ENCODE measurements around the gene SCAF11.

The SCAF11 gene

DNA sequence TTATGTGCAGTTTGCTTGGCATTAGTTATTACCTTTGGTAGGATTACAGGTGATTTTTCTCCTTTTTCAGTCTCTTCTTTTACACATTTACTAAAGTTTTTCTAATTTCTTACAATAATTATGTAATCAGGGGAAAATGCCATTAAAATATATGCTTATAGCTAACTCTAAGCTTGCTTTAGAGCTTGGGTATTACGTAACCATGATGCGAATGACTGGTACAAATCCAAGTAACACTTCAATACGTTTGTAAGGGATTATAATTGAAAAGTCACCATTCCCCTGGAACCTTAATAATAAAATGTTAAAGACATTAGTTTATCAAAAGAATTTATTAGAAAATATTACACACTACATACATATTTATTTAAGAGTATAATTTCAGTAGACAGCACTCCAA is 71.6 kb downstream of the SCAF11 start:
- Histone ChIP-seq H3K4me3 (ENCODE audit: low read depth, low read length) (no peak overlapping the region), H3K27ac (no peak overlapping the region), H3K9me3 (ENCODE audit: severe bottlenecking) (no peaks in the 10 kb centered on the region), H3K36me3 (peaks cover 27% of the 10 kb centered on the region), H3K27me3 (ENCODE audit: insufficient read depth, low read depth, severe bottlenecking) (no peaks in the 10 kb centered on the region)
- no peak for TF ChIP-seq CTCF (IDR thresholded peaks at IDR 0.05; ENCODE audit: low read depth, low read length)
- DNase-seq, result no peak

DNA sequence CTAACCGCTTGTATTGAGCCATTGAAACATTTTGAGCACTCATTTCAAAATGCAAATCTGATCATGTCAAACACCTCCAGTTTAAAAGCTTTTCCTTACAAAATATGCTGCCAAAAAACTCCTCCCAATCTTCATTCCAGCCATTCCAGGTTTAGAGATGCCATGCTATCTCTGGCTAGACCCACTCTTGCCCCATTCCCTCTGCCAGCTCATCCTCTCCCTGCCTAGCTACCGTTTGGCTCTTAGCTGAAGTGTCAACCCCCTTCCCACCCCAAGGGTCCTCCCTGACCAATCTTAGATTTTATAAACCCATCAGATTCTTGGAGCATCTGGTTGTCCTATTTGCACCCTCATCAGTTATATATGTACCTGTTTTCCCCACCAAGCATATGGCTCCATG is 75.0 kb downstream of the SCAF11 start:
- Histone ChIP-seq H3K36me3 (peaks cover 11% of the 10 kb centered on the region), H3K27ac (no peak overlapping the region), H3K9me3 (ENCODE audit: severe bottlenecking) (no peaks in the 10 kb centered on the region), H3K27me3 (ENCODE audit: insufficient read depth, low read depth, severe bottlenecking) (no peaks in the 10 kb centered on the region), H3K4me3 (ENCODE audit: low read depth, low read length) (no peak overlapping the region)
- DNase-seq, result no peak
- no peak for TF ChIP-seq CTCF (IDR thresholded peaks at IDR 0.05; ENCODE audit: low read depth, low read length)

DNA sequence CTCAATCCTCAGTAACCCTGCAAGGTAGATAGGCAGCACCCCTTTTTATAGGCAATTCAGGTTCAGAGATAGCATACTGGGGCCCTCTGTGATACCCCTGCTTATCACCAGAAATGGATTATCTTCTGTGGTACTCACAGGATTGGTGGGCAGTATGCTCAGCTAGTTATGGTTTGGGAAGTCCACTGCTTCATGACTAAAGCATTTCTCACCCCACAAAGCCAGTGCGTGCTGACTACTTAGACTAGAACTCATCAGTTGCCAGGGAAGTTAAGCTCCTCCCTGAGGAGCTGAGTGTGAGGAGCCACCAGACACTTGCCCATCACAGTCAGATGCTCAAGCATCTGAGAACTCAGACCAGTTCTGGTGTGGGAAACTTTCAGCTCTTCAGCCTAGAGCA is 76.3 kb downstream of the SCAF11 start:
- H3K4me3 ChIP-seq (ENCODE audit: low read depth, low read length), result no peak overlapping the region
- no peak overlapping the region for H3K27ac ChIP-seq
- no peaks in the 10 kb centered on the region for H3K27me3 ChIP-seq (ENCODE audit: insufficient read depth, low read depth, severe bottlenecking)
- H3K9me3 ChIP-seq (ENCODE audit: severe bottlenecking), result no peaks in the 10 kb centered on the region
- no peak for TF ChIP-seq CTCF (IDR thresholded peaks at IDR 0.05; ENCODE audit: low read depth, low read length)
- DNase-seq, result no peak
- peaks cover 11% of the 10 kb centered on the region for H3K36me3 ChIP-seq

DNA sequence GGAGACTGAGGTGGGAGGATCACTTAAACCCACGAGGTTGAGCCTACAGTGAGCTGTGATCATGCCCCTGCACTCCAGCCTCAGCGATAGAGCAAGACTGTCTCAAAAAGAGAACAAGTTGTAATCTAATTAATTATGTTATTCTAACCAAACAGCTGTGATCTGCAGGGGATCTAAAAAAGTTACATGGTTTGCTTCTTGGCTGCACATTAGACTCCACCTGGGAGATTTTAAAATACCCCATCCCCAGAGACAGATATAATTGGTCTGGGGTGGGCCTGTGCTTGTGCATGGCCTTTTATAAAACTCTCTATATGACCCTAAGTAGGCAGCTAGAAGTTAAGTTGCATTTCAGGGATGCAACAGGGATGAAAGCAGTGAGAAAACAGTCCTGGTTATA is 76.7 kb downstream of the SCAF11 start:
- no peaks in the 10 kb centered on the region for H3K27me3 ChIP-seq (ENCODE audit: insufficient read depth, low read depth, severe bottlenecking)
- H3K4me3 ChIP-seq (ENCODE audit: low read depth, low read length), result no peak overlapping the region
- H3K9me3 ChIP-seq (ENCODE audit: severe bottlenecking), result no peaks in the 10 kb centered on the region
- DNase-seq, result no peak
- H3K36me3 ChIP-seq, result peaks cover 10% of the 10 kb centered on the region
- no peak overlapping the region for H3K27ac ChIP-seq
- no peak for TF ChIP-seq CTCF (IDR thresholded peaks at IDR 0.05; ENCODE audit: low read depth, low read length)

- H3K36me3 ChIP-seq, result peaks cover 10% of the 10 kb centered on the region
- no peaks in the 10 kb centered on the region for H3K9me3 ChIP-seq (ENCODE audit: severe bottlenecking)
- no peak overlapping the region for H3K27ac ChIP-seq
- H3K4me3 ChIP-seq (ENCODE audit: low read depth, low read length), result no peak overlapping the region
- H3K27me3 ChIP-seq (ENCODE audit: insufficient read depth, low read depth, severe bottlenecking), result no peaks in the 10 kb centered on the region
- TF ChIP-seq CTCF (IDR thresholded peaks at IDR 0.05; ENCODE audit: low read depth, low read length), result no peak
- no peak for DNase-seq
Measured at GRCh38 chr12:45912774-45913173, 77.6 kb downstream of the SCAF11 start.

DNA sequence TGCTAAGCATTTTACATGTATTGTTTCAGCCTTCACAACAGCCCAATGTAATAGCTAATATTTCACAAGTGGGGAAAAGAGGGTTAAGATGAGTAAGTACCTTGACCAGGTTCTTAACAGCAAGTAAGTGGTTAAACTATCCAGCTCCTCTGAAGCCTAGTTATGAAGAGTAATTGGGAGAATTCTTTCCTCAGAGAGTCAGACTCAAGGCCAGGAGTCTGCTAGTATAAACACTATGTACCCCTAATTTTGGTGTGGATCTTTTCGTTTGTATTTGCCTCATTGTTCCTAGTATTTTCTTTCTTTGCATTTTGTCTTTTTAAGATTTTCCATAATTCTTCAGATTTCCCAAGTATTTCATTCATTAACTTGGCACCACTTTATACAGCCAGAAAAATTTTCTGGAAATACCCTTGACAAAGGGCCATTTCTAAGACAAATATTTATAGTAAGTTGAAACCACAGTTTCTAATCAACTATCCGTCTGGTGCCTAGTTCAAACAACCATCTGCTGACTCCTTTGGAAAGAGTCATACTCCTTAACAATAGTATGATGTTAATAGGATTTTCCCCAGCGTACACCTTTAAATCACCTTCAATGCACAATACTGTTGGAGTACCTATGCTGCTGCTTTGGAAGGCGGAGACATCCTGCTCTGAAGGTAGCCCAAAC is 81.2 kb downstream of the SCAF11 start:
- Histone ChIP-seq H3K27ac (no peak overlapping the region), H3K27me3 (ENCODE audit: insufficient read depth, low read depth, severe bottlenecking) (no peaks in the 10 kb centered on the region), H3K4me3 (ENCODE audit: low read depth, low read length) (no peak overlapping the region), H3K9me3 (ENCODE audit: severe bottlenecking) (no peaks in the 10 kb centered on the region), H3K36me3 (peaks cover 22% of the 10 kb centered on the region)
- DNase-seq, result no peak
- no peak for TF ChIP-seq CTCF (IDR thresholded peaks at IDR 0.05; ENCODE audit: low read depth, low read length)

All from WERI-Rb-1 (cell line).